Activated naive CD8-positive, alpha-beta T cell (primary cell): ENCODE results near the gene FSTL4.
A peak's percentile ranks its signal among the peaks of the same experiment; 100 is the strongest.
"Not testable (repeated sequence)": the region's sequence is repeated elsewhere in the genome, so short reads cannot be mapped to it uniquely, and the experiment has no call there.

Experiments
- H3K27ac Mint-ChIP-seq: one replicate; pipeline ENCODE4 v1.8.0; 2021; ENCODE audit warnings: mixed read lengths
- H3K27me3 Mint-ChIP-seq: one replicate; pipeline ENCODE4 v1.8.0; 2021; ENCODE audit warnings: mixed read lengths
- H3K36me3 Mint-ChIP-seq: one replicate; pipeline ENCODE4 v1.8.0; 2021; ENCODE audit warnings: mixed read lengths
- H3K4me1 Mint-ChIP-seq: one replicate; pipeline ENCODE4 v1.8.0; 2021; ENCODE audit warnings: low read depth, mixed read lengths
- H3K4me3 Mint-ChIP-seq: one replicate; pipeline ENCODE4 v1.8.0; 2021; ENCODE audit warnings: mild to moderate bottlenecking, mixed read lengths
- H3K9me3 Mint-ChIP-seq: one replicate; pipeline ENCODE4 v1.8.0; 2021; ENCODE audit warnings: low read depth, mixed read lengths

FSTL4 gene

GRCh38 chr5:133205204-133205603, 407.1 kb downstream of the FSTL4 start:
- no peaks in the 10 kb centered on the region for H3K27me3 Mint-ChIP-seq
- no peaks in the 10 kb centered on the region for H3K9me3 Mint-ChIP-seq
- peaks cover 1% of the 10 kb centered on the region for H3K4me1 Mint-ChIP-seq
- H3K36me3 Mint-ChIP-seq: no peaks in the 10 kb centered on the region
- no peak overlapping the region for H3K4me3 Mint-ChIP-seq
- H3K27ac Mint-ChIP-seq: no peak overlapping the region

DNA sequence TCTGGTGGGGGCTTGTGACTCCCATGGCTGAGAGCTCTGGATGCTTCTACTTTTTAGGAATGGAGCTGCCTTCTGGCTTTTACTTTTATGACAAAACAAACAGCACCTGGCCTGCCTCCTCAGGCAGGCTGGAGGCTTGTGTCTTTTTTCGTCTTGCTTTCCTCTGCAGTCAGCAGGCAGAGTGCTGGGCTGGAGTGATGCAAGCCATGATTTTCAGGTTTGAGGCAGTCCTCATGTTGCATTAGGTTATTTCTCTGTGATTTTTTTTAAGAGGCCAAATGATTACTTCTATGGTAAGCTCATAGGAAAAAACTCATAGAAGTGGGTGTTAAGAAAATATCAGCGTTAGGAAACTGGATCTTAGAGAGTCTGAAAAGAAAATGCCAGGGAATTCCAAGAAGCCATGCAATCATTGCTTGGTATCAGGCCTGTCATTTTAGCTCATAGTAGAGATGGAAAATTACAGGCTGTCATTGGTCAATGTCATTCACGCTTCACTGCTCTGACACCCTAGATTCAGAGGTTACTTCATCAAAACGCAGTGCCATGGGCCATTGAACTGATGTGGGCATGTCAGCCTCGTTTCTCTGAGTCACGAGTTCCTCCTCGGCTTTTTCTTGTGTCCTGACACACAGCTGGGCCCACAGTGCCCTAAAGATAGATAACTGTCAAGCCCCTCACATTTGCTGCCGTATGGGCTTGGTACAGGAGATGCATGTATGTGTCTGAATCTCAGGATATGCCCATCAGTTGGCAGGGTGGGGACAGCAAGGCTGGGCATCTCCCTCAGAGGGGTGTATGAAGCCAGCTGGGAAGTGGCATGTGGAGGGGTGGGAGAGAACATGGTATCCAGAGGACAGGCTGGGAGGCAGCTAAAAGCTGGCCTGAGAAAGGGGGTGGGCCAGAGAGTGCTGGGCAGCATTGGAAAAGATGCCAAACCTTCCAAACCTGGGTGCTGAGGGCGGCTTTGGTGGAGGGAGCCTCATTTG, 408.7 kb downstream of the FSTL4 start:
- Mint-ChIP-seq H3K27me3 (no peaks in the 10 kb centered on the region), H3K4me3 (no peak overlapping the region), H3K9me3 (no peaks in the 10 kb centered on the region), H3K27ac (no peak overlapping the region), H3K36me3 (no peaks in the 10 kb centered on the region), H3K4me1 (peaks cover 1% of the 10 kb centered on the region)

DNA sequence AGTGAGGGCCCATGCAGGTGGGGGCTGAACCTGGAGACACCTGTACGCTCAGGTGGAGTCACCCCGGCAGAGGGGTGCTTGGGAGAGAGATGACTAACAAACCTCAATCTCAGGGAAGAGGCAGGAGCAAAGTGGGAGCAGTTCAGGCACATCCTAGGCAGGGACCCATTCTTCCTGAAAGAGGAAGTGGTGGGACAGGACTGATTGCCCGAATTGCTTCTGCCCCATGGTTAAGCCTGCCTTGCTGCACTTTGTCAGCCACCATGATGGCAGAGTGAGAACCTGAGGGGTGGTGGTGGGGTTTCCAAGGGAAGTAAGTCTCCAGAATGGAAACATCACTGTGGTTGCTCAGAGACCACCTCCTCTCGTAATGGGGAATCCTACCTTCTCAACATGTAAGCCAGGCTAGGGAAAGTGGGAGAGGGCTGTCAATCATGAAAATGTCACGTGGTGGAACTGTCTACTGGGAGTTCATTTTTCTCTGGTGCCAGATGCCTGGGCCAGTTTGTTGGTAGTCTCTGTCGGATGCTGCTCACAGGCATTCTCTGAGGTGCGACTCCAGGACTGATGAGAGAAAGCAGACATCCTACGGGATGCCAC, 410.2 kb downstream of the FSTL4 start:
- Mint-ChIP-seq H3K4me1 (peaks cover 1% of the 10 kb centered on the region), H3K27me3 (no peaks in the 10 kb centered on the region), H3K9me3 (no peaks in the 10 kb centered on the region), H3K27ac (no peak overlapping the region), H3K4me3 (no peak overlapping the region), H3K36me3 (no peaks in the 10 kb centered on the region)

DNA sequence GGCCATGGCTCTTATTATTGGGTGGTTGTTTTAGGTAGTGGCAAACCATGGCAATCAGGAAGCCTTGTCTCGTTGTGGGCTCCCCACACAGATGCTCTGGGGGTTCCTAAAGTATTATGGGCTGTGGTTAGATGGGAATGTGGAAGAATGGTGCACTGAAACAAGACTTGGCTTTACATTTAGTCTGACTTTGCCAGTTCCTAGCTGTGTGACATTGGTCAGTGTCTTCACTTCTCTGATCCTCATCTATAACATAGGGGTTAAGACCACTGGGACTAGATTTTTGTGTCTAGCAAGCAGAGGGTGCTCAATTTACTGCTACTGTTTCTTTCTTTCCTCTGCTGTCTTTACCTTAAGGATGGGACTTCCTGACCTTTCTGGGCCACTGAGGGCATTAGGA, 411.0 kb downstream of the FSTL4 start:
- H3K9me3 Mint-ChIP-seq: no peaks in the 10 kb centered on the region
- no peak overlapping the region for H3K4me3 Mint-ChIP-seq
- peaks cover 1% of the 10 kb centered on the region for H3K4me1 Mint-ChIP-seq
- H3K36me3 Mint-ChIP-seq: no peaks in the 10 kb centered on the region
- H3K27ac Mint-ChIP-seq: no peak overlapping the region
- no peaks in the 10 kb centered on the region for H3K27me3 Mint-ChIP-seq

GRCh38 chr5:133200256-133200655, 412.1 kb downstream of the FSTL4 start:
- H3K27me3 Mint-ChIP-seq: no peaks in the 10 kb centered on the region
- H3K9me3 Mint-ChIP-seq: no peaks in the 10 kb centered on the region
- no peak overlapping the region for H3K4me3 Mint-ChIP-seq
- no peak overlapping the region for H3K27ac Mint-ChIP-seq
- peaks cover 1% of the 10 kb centered on the region for H3K4me1 Mint-ChIP-seq
- no peaks in the 10 kb centered on the region for H3K36me3 Mint-ChIP-seq

DNA sequence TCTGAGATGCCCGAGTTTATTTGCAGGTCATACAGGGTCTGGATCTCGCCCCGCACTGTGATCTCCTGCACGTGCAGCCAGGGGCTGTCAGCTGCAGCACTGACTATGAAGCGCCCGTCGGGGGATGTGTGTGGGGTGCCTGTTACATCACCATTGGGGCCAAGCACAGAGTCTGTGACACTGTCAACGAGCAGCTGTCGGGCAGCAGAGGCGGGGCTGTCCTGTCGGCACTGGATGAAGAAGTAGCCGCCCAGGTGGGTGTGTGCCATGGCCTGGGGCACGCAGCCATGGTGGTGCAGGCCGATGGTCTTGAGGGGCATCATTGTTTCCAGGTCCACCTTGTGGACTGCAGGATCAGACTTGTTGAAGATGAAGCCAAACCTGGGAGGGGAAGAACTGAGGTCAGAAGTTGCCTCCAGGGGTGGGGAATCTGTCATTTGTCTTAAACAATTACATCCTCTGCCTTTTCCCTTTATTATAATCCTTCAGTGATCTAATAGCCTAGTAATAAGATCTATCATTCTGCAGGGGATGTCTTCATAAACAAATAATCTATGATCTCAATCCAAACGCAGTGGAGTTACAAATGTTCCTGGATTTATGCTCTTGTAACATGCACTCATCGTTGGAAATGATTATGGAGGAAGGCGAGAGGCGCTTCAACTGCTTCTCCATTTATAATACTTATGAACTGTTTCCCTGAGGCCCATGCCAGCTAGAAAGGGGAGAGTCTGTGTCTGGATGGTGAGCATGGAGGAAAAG, 412.7 kb downstream of the FSTL4 start:
- Mint-ChIP-seq H3K36me3 (no peaks in the 10 kb centered on the region), H3K9me3 (no peaks in the 10 kb centered on the region), H3K27ac (no peak overlapping the region), H3K4me3 (no peak overlapping the region), H3K4me1 (peaks cover 1% of the 10 kb centered on the region), H3K27me3 (no peaks in the 10 kb centered on the region)

DNA sequence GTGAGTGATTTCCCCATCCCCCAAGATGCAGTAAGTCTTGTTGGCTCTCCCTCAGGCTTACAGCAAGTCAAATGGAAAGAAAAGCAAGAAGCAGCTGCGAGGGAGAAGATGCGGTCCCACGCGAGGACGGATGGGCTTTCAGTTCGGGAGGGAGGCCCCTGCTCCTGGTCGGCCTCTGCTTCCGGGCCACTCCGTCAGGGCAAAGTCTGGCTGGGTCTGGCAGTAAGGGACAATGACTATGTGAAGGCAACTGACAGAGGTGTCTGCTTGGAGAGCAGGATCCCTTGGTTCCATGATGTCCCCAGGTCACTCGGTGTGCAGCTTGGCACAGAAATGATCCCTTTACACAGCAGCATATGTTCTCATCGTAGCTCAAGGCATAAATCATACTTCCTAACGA, 413.8 kb downstream of the FSTL4 start:
- Mint-ChIP-seq H3K27me3 (no peaks in the 10 kb centered on the region), H3K4me3 (no peak overlapping the region), H3K4me1 (peaks cover 1% of the 10 kb centered on the region), H3K9me3 (no peaks in the 10 kb centered on the region), H3K36me3 (no peaks in the 10 kb centered on the region), H3K27ac (no peak overlapping the region)

DNA sequence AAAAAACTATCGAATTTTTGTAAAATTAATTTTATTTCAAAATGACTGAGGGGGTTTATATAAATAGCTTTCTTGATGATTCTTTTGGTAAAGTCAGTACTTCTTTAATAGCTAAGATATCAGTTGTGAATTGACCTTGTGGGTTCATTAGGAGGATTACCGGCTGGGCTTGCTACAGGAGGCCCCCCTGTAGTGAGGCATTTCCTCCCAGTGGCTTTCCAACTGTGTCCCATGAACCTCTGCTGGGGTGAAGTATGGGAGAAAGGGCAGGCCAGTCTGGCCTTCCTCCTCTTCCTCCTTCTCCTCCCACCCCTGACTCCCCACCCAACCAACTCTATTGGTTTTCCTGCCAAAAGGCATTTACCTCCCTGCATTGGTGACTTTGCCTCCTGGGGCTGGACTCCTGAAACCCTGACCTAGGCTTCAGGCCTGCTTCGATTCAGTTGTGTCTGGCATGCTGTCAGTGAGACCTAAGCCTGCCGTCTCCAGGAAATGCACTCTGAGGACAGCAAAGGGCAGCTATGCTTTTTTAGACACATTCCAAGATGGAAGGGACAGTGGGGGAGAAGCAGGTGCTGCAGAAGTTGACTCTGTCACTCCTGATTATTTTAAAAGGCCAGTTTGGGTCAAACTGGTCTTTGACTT, 415.8 kb downstream of the FSTL4 start:
- Mint-ChIP-seq H3K27me3 (no peaks in the 10 kb centered on the region), H3K4me3 (no peak overlapping the region), H3K36me3 (no peaks in the 10 kb centered on the region), H3K9me3 (no peaks in the 10 kb centered on the region), H3K27ac (no peak overlapping the region), H3K4me1 (peaks cover 1% of the 10 kb centered on the region)

DNA sequence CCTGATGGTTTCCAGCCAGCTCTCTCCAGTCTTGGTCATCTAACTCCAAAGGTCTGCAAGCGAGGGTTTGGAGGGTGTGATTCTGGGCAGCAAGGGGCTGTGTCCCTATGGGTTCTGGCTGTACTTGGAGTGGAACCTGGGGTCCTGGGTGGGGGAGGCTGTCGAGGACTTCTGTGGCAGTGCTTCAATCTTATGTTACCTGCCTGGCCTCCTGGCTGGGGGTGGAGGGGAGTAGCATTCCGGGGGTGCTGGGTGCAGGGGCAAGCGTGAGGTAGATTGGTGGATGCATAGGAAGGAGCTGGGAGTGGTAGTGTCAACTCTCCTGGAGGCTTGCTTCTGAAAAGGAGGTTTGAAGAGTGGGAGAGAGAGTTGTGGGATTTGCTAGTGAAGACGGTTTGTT, 417.1 kb downstream of the FSTL4 start:
- Mint-ChIP-seq H3K27me3 (no peaks in the 10 kb centered on the region), H3K36me3 (no peaks in the 10 kb centered on the region), H3K27ac (no peak overlapping the region), H3K9me3 (no peaks in the 10 kb centered on the region), H3K4me1 (no peaks in the 10 kb centered on the region), H3K4me3 (no peak overlapping the region)

DNA sequence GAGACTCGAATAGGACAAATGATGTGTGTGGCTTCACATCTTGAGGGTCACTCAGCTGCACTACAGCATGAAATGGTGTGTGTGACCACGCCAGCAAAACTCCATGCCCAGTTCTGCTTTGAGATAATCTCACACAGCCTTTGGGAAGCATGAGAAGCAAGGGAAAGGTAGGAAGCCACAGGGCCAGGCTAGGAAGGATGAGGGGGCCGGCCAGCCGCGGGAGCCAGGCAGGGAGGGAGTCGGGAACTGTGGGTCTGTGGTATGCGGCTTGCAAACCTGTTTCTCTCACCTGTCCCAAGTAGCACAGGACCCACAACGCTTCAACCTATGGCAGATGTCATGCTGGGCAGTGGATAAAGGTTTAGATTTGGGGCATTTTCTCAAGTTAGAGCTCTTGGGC, 418.5 kb downstream of the FSTL4 start:
- no peak overlapping the region for H3K27ac Mint-ChIP-seq
- H3K36me3 Mint-ChIP-seq: no peaks in the 10 kb centered on the region
- no peaks in the 10 kb centered on the region for H3K4me1 Mint-ChIP-seq
- no peaks in the 10 kb centered on the region for H3K27me3 Mint-ChIP-seq
- no peaks in the 10 kb centered on the region for H3K9me3 Mint-ChIP-seq
- H3K4me3 Mint-ChIP-seq: no peak overlapping the region

DNA sequence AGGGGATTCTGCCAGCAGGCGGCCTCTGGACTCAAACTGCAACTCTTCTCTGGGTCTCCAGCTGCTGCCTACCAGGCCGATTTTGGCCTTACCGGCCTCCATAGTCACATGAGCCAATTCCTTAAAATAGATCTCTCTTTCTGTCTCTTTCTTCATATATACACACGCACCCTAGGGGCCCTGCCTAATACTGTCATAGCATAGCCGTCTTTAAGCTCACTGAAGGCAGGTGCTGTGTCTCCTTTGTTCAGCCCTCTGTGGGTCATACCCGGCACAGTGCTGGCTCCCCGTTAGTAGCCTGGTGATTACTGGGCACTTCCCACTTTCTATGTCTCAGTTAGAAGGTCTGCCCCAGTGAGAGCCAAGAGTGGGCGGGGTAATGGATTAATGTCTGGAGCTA, 419.6 kb downstream of the FSTL4 start:
- no peaks in the 10 kb centered on the region for H3K4me1 Mint-ChIP-seq
- no peak overlapping the region for H3K4me3 Mint-ChIP-seq
- no peaks in the 10 kb centered on the region for H3K9me3 Mint-ChIP-seq
- no peaks in the 10 kb centered on the region for H3K36me3 Mint-ChIP-seq
- H3K27ac Mint-ChIP-seq: no peak overlapping the region
- H3K27me3 Mint-ChIP-seq: no peaks in the 10 kb centered on the region

- H3K27ac Mint-ChIP-seq: no peak overlapping the region
- H3K4me3 Mint-ChIP-seq: no peak overlapping the region
- H3K36me3 Mint-ChIP-seq: no peaks in the 10 kb centered on the region
- no peaks in the 10 kb centered on the region for H3K9me3 Mint-ChIP-seq
- H3K27me3 Mint-ChIP-seq: no peaks in the 10 kb centered on the region
- no peaks in the 10 kb centered on the region for H3K4me1 Mint-ChIP-seq
Observed at GRCh38 chr5:133189881-133190280, 422.5 kb downstream of the FSTL4 start.

DNA sequence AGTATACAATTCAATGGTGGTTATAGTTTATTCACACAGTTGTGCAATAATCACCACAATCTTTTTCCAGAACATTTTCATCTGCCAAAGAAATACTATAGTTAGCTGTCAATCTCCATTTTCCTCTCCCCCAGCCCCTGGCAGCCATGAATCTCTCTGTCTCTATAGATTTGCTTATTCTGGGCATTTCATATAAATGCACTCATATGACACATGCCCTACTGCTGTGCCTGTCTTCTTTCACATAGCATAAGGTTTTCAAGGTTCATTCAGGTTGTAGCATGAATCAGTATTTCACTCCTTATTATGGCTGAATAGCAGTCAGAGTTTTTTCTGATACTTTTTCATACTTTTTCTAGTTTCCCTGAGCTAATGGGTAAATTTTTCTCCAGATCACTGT, 432.9 kb downstream of the FSTL4 start:
- no peak overlapping the region for H3K4me3 Mint-ChIP-seq
- H3K27ac Mint-ChIP-seq: no peak overlapping the region
- no peaks in the 10 kb centered on the region for H3K9me3 Mint-ChIP-seq
- H3K4me1 Mint-ChIP-seq: no peaks in the 10 kb centered on the region
- H3K27me3 Mint-ChIP-seq: no peaks in the 10 kb centered on the region
- H3K36me3 Mint-ChIP-seq: no peaks in the 10 kb centered on the region

DNA sequence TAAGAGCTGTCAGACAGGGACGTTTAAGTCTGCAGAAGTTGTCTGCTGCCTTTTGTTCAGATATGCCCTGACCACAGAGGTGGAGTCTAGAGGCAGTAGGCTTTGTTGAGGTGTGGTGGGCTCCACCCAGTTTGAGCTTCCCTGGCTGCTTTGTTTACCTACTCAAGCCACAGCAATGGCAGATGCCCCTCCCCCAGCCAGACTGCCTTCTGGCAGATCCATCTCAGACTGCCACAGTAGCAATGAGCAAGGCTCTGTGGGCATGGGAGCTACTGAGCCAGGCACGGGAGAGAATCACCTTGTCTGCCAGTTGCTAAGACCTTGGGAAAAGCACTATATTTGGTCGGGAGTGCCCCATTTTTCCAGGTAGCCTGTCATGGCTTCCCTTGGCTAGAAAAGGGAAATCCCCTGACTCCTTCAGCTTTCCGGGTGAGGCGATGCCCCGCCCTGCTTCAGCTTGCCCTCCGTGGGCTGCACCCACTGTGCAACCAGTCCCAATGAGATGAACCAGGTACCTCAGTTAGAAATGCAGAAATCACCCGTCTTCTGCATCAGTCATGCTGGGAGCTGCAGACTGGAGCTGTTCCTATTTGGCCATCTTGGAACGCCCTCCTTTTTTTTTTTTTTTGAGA, 441.5 kb downstream of the FSTL4 start:
- not testable (repeated sequence) for H3K27me3 Mint-ChIP-seq, H3K9me3 Mint-ChIP-seq
- peak overlapping the region; percentile 67 for H3K4me3 Mint-ChIP-seq
- H3K27ac Mint-ChIP-seq: peak overlapping the region; percentile 51
- peaks cover 22% of the 10 kb centered on the region for H3K4me1 Mint-ChIP-seq
- peaks cover 18% of the 10 kb centered on the region for H3K36me3 Mint-ChIP-seq
